Measurements from ENCODE around the gene RAET1E.
A peak's percentile ranks its signal among the peaks of the same experiment; 100 is the strongest.

RAET1E gene

GRCh38 chr6:149871182-149871581, 26.7 kb downstream of the RAET1E start:
- no peak for DNase-seq (ENCODE audit: low read depth)
- TF ChIP-seq CTCF (conservative IDR thresholded peaks at IDR 0.05; ENCODE audit: low read depth, low read length): no peak
- H3K4me3 ChIP-seq (ENCODE audit: low read depth, low read length): no peak overlapping the region

- H3K4me3 ChIP-seq (ENCODE audit: low read depth, low read length): no peak overlapping the region
- no peak for DNase-seq (ENCODE audit: low read depth)
- TF ChIP-seq CTCF (conservative IDR thresholded peaks at IDR 0.05; ENCODE audit: low read depth, low read length): no peak
These were observed 28.5 kb downstream of the RAET1E start for GRCh38 chr6:149869275-149869892.

- DNase-seq (ENCODE audit: low read depth): peak; percentile 53
- TF ChIP-seq CTCF (conservative IDR thresholded peaks at IDR 0.05; ENCODE audit: low read depth, low read length): no peak
- no peak overlapping the region for H3K4me3 ChIP-seq (ENCODE audit: low read depth, low read length)
These were observed 29.9 kb downstream of the RAET1E start for GRCh38 chr6:149867876-149868640.

- H3K4me3 ChIP-seq (ENCODE audit: low read depth, low read length): peak overlapping the region; percentile 71
- DNase-seq (ENCODE audit: low read depth): peak; percentile 89
- TF ChIP-seq CTCF (conservative IDR thresholded peaks at IDR 0.05; ENCODE audit: low read depth, low read length): peak; percentile 79
These were observed 33.1 kb downstream of the RAET1E start for GRCh38 chr6:149864578-149865535.

GRCh38 chr6:149863698-149864577, 34.0 kb downstream of the RAET1E start, which contains the start of gene LRP11:
Gene LRP11 (minus strand): TSS chr6:149864359. CDS start chr6:149864020, 339 bp downstream.
- peak; percentile 89 for DNase-seq (ENCODE audit: low read depth)
- peak within 1 kb of the TSS; percentile 71 for H3K4me3 ChIP-seq (ENCODE audit: low read depth, low read length)
- no peak for TF ChIP-seq CTCF (conservative IDR thresholded peaks at IDR 0.05; ENCODE audit: low read depth, low read length)

Data from choroid plexus epithelial cell (primary cell).